Heart left ventricle (tissue), 16 donors: ENCODE data around the gene CDC42SE2. TPM values are rescaled to one million over a fixed set of nuclear protein-coding genes. Genes with fewer than 3 reads are reported as not detected.
"Not testable (repeated sequence)": the region's sequence is repeated elsewhere in the genome, so short reads cannot be mapped to it uniquely, and the experiment has no call there.

ENCODE experiments used
- ATAC-seq, 4 donors: fragments of 200-7000 bp; cut with Tn5 transposase; one replicate each; pipeline ENCODE4 v1.9.1; 2020 to 2022; ENCODE audit warnings: moderate library complexity in 4 of 4, mild to moderate bottlenecking in 3 of 4, moderate number of reproducible peaks in 1 of 4
- DNase-seq, 5 donors: peaks; one replicate each; pipeline ENCODE4 v3.0.0-alpha.2; 2020
- H3K27ac ChIP-seq, 12 donors: fragments of 200-600 bp; sonication (generic) in 4 of 12; one replicate each; pipeline versions ENCODE4 v1.5.0 to v1.8.0; 2016 to 2022; ENCODE audit warnings: mild to moderate bottlenecking in 2 of 12
- H3K27me3 ChIP-seq, 9 donors: fragments of 200-600 bp; sonication (generic) in 2 of 9; one replicate each; pipeline versions ENCODE4 v1.5.1 to v1.8.0; 2016 to 2022; ENCODE audit warnings: mild to moderate bottlenecking in 3 of 9
- H3K36me3 ChIP-seq, 9 donors: fragments of 200-600 bp; sonication (generic) in 2 of 9; one replicate each; pipeline versions ENCODE4 v1.5.0 to v1.8.0; 2018 to 2022; ENCODE audit warnings: mild to moderate bottlenecking in 2 of 9
- H3K4me1 ChIP-seq, 12 donors: fragments of 200-600 bp; sonication (generic) in 4 of 12; one replicate each; pipeline versions ENCODE4 v1.5.0 to v1.8.0; 2016 to 2022; ENCODE audit warnings: mild to moderate bottlenecking in 3 of 12
- H3K4me3 ChIP-seq, 12 donors: fragments of 200-600 bp; sonication (generic) in 4 of 12; one replicate each; pipeline versions ENCODE4 v1.5.0 to v1.8.0; 2017 to 2022; ENCODE audit warnings: mild to moderate bottlenecking in 9 of 12, moderate library complexity in 4 of 12
- H3K9me3 ChIP-seq, 12 donors: fragments of 200-600 bp; sonication (generic) in 4 of 12; one replicate each; pipeline versions ENCODE4 v1.5.0 to v1.8.0; 2016 to 2022; ENCODE audit warnings: mild to moderate bottlenecking in 1 of 12
- CTCF ChIP-seq, 12 donors: fragments of 200-600 bp; sonication (generic) in 4 of 12; IDR thresholded peaks; one replicate each; pipeline versions ENCODE4 v1.5.0 to v1.8.0; 2018 to 2022; ENCODE audit warnings: antibody characterized with exemption in 12 of 12, mild to moderate bottlenecking in 5 of 12
- POLR2A ChIP-seq, 2 donors: fragments of 450-650 bp; IDR thresholded peaks; one replicate each; pipeline ENCODE4 v1.6.1; 2017; ENCODE audit warnings: antibody characterized with exemption in 2 of 2, mild to moderate bottlenecking in 2 of 2, moderate library complexity in 2 of 2
- WGBS, 4 donors: extraction: QIAGEN DNeasy Blood & Tissue Kit in 2 of 4; methylation state at CpG; one replicate each; pipeline versions ENCODE4 v1.1.5 to v1.1.7; 2013 to 2018; 5-methylcytosine and 5-hydroxymethylcytosine counted together
- intact Hi-C, 10 donors: fragments of 100-400 bp; cut with DNase I; formaldehyde crosslinking; loops; one replicate each; pipeline versions ENCODE4 v1.11.1 to v1.14.2; 2022
- polyA plus RNA-seq, 2 donors: library from polyadenylated mRNA; stranded (reverse); fragments of 200-250 nt; gene quantifications; one replicate each; pipeline ENCODE4 v1.2.3, GENCODE V29; 2013
- total RNA-seq, 9 donors: library from RNA; depleted of rRNA in 2 of 9; stranded (reverse); fragments of >200 nt in 2 of 9; fragmentation: NEBNext Ultra II Directional in 3 of 9; extraction: Animal tissue kit (Norgen Biotek cat#: 25700) in 3 of 9; gene quantifications; one replicate each; pipeline versions ENCODE4 v1.1.0 to v1.2.4, GENCODE V29; 2016 to 2023
- donor health status: ischemic (EF 13 %, LVEDD 7.1; RV severe dilation, severe dysfunction).
- donor health status: healthy with polysubstance abuse.
- donor health status: DM: no; HTN: yes; CAD: no.
- donor health status: DM: no; HTN: no; CAD: no.
- donor health status: ischemic (EF 25% LVEDD 6.9; RV normal size, moderate dysfunction).
- donor health status: ischemic (EF 25% LVEDD 5.7; RV mildly dilated, moderate dysfunction).
- donor health status: healthy.
- donor health status: DM: yes; HTN: yes; CAD: no.
- donor health status: ischemic (EF 35%, LVEDD 5.7; RV mildly dilated, moderate dysfunction).
- donor health status: nonischemic (EF 11% LVEDD 7.7; RV severe dilation, severe dysfunction).
- donor health status: DM: yes; HTN: yes; CAD: no.
- donor health status: PGD.
- donor health status: ischemic (EF 29% LVEDD 5.4; RV normal size, mild dysfunction).
- donor health status: nonischemic (EF 23%, LVEDD 6.1; RV moderate dilation, normal function).

The CDC42SE2 gene
- total and polyA plus RNA-seq, 11 donors: 4.8 to 29.2 (median 12.4) TPM

GRCh38 chr5:131304414-131304813 lies 40.6 kb downstream of the CDC42SE2 start:
- no peak for DNase-seq
- 62 to 71% (median 67%) methylated on average over 2 of the region's 2 CpGs for WGBS, 4 donors
- TF ChIP-seq CTCF (IDR thresholded peaks at IDR 0.05) (no peak), POLR2A (IDR thresholded peaks at IDR 0.05) (no peak)
- ATAC-seq: no peak
- intact Hi-C loops: no loop called here
- H3K36me3 ChIP-seq: no peaks in the 10 kb centered on the region
- H3K27ac ChIP-seq: no peak overlapping the region
- no peaks in the 10 kb centered on the region for H3K27me3 ChIP-seq
- peaks cover 0 to 33% (median 3%) of the 10 kb centered on the region in 12 donors for H3K4me1 ChIP-seq
- no peak overlapping the region for H3K4me3 ChIP-seq
- peaks cover 0 to 9% (median 0%) of the 10 kb centered on the region in 12 donors for H3K9me3 ChIP-seq

- Histone ChIP-seq H3K27ac (no peak overlapping the region), H3K4me1 (peaks cover 0 to 33% (median 3%) of the 10 kb centered on the region in 12 donors), H3K36me3 (no peaks in the 10 kb centered on the region), H3K4me3 (no peak overlapping the region), H3K9me3 (peaks cover 0 to 9% (median 0%) of the 10 kb centered on the region in 12 donors), H3K27me3 (no peaks in the 10 kb centered on the region)
- WGBS, 4 donors: 86 to 93% (median 92%) methylated on average over 2 of the region's 2 CpGs
- no peak for TF ChIP-seq CTCF (IDR thresholded peaks at IDR 0.05)
- no peak for TF ChIP-seq POLR2A (IDR thresholded peaks at IDR 0.05)
- intact Hi-C loops: no loop called here
- ATAC-seq: no peak
- DNase-seq: no peak
Observed at GRCh38 chr5:131305138-131305689, 41.4 kb downstream of the CDC42SE2 start.

GRCh38 chr5:131305906-131306305 lies 42.1 kb downstream of the CDC42SE2 start:
- TF ChIP-seq POLR2A (IDR thresholded peaks at IDR 0.05) (no peak), CTCF (IDR thresholded peaks at IDR 0.05) (no peak)
- Histone ChIP-seq H3K27ac (no peak overlapping the region), H3K9me3 (peaks cover 0 to 9% (median 0%) of the 10 kb centered on the region in 12 donors), H3K27me3 (no peaks in the 10 kb centered on the region), H3K4me1 (peaks cover 0 to 33% (median 3%) of the 10 kb centered on the region in 12 donors), H3K36me3 (no peaks in the 10 kb centered on the region), H3K4me3 (no peak overlapping the region)
- ATAC-seq (no peak), DNase-seq (no peak)
- intact Hi-C loops: no loop called here
- 82 to 90% (median 87%) methylated on average over 2 of the region's 2 CpGs for WGBS, 4 donors

- H3K4me1 ChIP-seq: peaks cover 0 to 29% (median 0%) of the 10 kb centered on the region in 12 donors
- H3K9me3 ChIP-seq, H3K27ac ChIP-seq, ATAC-seq, H3K27me3 ChIP-seq, intact Hi-C loops, DNase-seq, H3K4me3 ChIP-seq: not testable (repeated sequence)
- 89 to 90% (median 90%) methylated on average over 16 of the region's 16 CpGs for WGBS, 4 donors
- peaks cover 0 to 12% (median 0%) of the 10 kb centered on the region in 9 donors for H3K36me3 ChIP-seq
Observed at GRCh38 chr5:131312235-131312772, 48.5 kb downstream of the CDC42SE2 start.
